GM21447 (cell line): Measurements from ENCODE around the gene CHST12.

Experiments
- ATAC-seq: cut with Tn5 transposase; IDR thresholded peaks from one replicate; pipeline ENCODE4 v1.9.1; 2021; ENCODE audit not compliant: unreplicated experiment

CHST12 gene

DNA sequence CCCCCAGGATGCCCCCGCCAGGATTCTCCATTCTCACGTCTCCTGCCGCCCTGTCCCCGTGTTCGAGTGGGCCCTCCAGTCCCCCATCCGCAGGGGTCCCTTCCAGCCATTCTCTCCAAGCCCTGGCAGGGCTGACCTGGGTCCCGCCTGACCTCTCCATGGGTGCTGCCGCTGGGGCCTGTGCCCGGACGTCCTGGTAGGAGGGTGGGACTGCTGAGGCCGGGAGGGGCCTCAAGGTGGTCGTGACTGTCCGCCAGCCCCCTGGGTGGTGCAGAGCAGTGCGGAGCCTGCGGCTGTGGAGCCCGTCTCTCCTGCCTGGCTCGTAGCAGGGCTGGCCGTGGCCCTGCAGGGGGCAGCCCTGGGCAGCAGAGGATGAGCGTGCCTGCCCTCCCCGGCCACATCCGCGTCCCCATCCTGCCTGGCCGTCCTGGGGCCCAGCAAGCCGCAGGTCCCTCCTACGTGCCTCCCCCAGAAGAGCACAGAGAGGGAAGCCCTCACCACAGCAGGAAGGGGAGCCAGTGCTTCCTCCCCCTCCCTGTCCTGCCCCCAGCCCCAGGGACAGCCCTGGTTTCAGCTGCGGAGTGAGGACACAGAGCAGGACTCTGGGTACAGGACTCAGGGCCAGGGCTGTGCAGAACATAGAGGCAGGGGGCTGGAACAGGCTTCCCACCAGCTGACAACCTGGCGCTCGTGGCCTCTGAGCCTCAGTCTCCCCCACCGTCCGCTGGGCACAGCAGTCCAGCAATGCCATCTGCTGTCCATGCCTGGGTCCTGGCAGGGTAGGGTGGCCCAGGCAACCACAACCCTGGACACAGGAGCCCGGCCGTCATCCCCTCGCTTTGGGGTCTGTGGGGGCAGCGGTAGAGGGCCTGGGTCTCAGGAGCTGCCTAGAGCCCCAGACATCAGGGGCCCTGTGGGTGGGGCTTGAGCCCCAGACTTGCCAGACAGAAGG is 74.3 kb downstream of the CHST12 start:
- ATAC-seq: peak; percentile 78

DNA sequence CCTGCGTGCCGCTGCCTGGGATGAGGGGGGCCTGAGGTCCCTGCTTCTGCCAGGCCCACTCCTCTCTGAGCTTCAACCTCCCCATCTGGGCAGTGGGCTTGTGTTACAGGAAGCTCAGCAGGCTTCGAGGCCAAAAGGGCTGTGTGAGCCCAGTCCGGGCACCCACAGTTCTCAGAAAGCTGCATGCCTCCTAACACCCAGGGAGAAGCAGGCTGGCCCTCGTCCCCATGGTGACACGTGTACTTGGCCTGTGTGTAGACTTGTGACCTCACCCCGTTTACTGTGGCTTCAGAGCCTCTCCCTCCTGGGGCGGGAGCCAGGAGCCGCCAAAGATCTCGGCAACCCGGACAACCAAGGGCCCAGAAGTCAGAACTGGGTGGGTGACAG is 75.0 kb downstream of the CHST12 start:
- no peak for ATAC-seq

DNA sequence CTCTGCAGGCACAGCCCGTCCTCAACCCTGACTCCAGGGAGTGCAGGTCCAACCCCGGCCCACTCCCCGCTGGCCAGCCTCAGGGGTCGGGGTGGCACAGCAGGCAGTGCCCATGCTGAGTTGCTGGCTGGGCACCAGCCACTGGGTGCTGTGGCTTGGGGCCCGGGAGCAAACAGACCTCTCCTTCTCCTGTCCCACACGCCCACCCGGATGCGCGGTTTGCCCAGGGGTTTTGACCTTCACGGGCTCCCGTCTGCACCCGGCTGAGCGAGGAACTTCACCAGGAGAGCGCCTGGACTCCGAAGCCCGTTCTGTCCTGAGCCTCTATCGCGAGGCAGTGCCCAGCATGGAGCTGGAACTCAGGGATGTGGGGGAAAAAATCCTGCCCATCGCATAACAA is 75.4 kb downstream of the CHST12 start:
- no peak for ATAC-seq

DNA sequence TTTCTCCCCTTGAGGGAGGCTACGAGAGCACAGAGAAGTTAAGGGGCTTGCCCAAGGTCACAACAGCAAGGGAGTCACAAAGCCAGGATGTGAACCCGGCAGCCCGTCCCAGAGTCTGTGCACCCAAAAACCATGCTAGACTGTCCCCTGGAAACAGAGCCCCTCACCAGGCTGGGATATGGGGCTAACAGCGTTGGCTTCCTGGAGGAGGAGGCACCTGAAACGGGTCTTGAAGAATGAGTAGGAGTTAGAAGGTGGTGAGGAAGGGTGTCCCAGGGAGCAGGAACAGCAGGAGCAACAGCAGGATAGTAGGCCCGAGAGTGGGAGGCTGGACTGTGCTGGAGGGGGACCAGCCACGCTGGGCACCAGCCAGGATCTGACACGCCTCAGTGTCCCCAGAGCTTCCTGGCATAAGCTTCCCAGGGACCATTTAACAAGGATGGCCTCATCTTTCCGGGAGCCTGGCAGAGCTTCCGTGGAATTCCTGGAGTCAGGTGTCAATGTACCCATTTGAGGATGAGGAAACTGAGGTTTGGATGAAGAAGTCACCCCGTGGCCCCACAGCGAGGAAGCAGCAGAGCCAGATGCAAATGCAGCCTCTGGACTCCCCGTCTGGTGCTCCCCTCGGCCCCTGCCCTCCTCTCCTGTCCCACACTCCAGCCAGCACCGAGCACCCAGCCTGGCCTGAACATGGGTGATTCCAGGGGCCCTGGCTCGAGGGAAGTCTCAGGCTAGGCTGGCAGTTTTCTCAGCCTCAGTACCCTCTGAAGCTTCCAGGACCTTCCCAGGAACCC is 76.1 kb downstream of the CHST12 start:
- no peak for ATAC-seq

DNA sequence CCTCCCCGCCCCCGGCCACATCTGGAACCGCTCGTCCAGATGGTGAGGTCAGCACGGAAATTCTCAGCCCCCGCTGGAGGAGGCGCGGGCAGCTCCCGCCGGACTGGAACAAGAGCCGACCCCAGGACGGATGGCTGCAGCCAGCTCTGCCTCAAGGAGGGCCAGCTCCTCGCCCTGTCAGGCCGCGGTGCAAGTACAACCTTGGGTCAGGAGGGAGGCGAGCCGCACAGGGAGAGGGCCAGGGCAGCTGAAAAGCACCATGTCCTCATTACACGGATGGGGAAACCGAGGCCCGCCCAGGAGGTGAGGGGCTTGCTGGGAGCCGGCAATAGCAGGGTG is 76.6 kb downstream of the CHST12 start:
- ATAC-seq: no peak

DNA sequence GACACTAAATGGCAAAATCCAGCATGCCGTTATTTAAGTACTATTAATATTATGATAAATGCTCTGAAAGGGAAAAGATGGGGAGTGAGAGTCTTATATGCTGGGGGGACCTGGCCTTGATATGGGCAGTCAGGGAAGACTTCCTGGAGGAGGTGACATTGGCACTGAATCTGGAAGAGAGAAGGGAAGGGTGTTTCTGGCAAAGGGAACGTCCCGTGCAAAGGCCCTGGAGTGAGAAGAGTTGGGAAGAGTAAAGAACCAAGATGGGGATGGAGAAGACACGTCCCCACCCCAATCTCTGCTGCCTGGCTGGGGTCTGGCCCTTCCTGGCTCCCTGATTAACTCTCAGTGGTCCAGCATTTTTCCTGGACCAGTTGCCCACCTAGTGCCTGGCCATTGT is 77.8 kb downstream of the CHST12 start:
- ATAC-seq: no peak

DNA sequence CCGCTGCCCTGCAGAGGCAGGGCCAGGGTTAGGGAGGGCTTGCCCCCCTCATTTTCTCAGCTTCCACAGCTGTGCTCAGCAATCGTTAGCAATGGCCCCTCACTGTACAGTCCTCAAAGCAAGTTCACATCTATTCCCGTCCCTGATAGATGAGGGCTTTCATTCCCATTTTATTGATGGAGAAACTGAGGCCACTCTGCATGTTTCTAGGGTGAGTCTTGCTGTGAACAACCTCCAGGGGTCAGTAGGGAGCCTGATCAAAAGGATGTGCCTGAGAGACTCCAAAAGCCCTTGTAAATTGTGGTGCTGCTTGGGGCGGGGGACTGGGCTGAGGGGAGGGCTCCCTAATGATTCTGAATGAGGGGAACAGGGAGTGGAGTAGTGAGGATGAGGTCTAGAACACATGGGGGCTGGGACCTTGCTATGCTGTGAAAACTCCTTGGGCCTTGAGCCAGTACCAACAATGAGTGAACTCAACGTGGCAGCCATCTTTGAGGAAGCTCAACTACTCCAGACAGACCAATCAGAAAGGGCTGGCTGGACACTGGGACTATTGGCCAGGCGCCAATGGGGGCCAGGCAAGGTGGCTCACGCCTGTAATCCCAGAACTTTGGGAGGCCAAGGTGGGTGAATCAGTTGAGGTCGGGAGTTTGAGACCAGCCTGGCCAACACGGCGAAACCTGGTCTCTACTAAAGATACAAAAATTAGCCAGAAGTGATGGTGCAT is 79.5 kb downstream of the CHST12 start:
- no peak for ATAC-seq

DNA sequence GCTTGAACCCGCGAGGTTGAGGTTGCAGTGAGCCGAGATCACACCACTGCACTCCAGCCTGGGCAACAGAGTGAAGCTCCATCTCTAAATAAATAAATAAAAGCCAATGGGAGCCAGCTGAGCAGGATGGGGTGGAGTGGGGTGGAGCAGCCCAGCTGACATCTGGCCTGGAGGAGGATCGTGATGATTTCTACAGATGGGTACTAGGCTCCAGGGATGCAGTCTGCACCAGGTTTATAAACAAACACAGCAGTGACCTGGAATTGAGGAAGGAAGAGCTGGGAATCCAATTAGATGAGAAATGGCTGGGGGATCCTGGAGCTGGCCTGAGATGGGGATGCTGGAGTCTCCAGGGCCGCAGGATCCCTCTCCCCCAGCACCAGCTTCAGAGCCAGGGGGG is 80.1 kb downstream of the CHST12 start:
- ATAC-seq: no peak

DNA sequence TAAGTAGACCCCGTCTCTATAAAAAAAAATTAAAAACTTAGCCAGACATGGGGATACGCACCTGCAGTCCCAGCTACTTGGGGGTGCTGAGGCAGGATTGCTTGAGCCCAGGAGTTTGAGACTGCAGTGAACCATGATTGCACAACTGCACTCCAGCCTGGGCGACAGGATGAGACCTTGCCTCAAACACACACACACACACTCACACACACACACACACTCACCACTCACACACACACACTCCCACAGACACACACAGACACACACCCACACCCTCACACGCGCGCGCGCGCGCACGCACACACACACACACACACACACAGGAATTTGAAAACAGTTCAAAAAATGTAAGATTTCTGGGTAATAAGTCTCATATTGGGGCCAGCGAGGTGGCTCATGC is 81.5 kb downstream of the CHST12 start:
- no peak for ATAC-seq

DNA sequence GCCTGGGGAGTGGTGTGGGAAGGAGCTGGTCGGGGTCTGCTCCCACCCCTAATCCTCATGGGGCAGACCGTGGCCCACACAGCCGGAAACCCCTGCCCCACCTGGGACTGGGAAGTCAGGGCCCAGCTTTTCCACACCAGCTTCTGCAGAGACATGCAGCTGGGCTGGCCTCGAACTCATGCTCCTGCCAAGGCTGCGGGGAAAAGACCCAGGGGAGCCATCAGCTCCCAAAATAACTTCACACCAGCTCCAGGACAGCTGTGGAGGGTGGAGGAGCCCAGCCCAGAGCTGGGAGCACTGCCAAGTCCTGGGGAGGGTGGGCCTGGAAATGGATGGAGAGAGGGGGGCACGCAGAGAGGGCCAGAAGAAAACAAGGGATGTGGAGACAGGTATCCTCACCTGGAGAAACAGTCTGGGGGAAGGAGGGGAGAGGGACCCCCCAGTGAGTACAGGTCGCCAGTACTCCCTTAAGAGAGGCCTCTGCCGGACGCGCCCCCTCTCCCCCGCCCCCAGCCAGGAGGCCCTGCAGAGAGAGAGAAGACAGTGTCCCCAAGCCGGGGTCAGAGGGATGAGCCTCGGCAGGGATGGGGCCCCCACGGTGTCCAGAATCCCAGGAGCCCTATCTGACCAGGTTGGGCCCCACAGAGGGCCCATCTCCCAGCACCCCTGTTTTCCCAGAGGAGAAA is 84.3 kb downstream of the CHST12 start:
- no peak for ATAC-seq

DNA sequence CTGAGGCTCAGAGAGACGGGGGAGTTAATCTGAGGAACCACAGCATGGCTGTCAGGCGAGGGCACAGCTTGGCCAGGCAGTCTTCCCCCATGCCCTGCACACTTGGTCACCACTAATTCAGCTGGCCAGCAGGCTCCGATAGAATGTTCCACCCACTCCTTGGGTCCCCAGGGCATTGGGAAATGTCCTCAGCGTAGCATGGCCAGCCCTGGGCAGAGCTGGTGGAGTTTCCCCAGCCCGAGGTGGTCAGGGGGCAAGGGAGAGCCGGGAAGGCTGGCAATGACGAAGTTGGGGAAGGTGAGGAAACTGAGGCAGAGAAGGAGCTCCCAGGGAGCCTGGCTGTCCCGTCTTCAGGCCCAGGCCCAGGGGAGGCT is 84.8 kb downstream of the CHST12 start:
- ATAC-seq: no peak

DNA sequence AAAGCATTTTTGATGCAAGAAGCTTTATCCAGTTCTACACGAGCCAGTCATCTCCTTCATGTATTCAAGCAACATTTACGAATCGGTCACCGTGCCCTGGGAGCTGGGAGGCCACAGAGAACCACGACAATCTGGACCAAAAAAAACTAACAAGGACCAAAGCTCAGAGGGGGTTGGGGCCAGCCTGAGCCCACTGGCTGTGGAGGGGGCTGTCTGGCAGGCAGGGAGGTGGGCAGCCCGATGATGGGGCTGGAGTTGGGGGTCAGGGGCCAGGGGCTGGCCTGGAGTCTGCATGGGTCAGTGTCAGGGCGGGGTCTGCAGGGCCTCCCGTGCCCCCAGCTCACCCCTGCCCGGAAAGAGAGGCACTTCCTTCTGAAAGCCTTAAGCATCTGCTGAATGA is 85.3 kb downstream of the CHST12 start:
- ATAC-seq: no peak

DNA sequence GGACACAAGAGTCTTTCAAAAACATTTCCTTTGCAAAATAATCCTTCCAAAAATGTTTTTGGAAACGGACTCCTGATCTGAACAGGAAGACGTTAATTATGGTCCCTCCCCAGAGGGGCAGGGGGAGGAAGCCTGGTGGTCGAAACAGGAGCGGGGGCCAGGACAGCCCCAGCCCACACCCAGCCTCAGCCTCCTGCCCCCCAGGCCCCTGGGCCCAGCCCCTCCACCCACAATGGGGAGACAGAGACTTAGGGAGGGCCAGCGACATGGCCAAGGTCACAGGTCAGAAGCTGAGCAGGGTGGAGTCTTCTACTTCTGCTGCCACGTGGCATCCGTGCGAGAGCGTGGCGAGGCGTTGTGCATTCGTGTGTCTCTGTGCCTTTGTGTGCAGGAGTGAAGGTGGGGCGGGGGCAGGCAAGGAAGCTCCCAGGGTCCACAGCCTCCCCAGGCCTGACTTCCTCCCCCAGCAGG is 86.8 kb downstream of the CHST12 start:
- no peak for ATAC-seq

DNA sequence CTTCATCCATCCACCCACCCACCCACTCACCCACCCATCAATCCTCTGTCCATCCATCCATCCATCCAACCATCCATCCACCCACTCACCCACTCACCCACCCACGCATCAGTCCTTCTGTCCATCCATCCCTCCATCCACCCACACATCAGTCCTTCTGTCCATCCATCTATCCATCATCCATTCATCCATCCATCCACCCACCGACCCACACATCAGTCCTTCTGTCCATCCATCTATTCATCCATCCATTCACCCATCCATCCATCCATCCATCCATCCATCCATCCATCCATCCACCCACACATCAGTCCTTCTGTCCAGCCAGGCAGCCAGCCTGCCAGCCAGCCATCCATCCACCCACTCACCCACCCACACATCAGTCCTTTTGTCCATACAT is 88.6 kb downstream of the CHST12 start:
- no peak for ATAC-seq

DNA sequence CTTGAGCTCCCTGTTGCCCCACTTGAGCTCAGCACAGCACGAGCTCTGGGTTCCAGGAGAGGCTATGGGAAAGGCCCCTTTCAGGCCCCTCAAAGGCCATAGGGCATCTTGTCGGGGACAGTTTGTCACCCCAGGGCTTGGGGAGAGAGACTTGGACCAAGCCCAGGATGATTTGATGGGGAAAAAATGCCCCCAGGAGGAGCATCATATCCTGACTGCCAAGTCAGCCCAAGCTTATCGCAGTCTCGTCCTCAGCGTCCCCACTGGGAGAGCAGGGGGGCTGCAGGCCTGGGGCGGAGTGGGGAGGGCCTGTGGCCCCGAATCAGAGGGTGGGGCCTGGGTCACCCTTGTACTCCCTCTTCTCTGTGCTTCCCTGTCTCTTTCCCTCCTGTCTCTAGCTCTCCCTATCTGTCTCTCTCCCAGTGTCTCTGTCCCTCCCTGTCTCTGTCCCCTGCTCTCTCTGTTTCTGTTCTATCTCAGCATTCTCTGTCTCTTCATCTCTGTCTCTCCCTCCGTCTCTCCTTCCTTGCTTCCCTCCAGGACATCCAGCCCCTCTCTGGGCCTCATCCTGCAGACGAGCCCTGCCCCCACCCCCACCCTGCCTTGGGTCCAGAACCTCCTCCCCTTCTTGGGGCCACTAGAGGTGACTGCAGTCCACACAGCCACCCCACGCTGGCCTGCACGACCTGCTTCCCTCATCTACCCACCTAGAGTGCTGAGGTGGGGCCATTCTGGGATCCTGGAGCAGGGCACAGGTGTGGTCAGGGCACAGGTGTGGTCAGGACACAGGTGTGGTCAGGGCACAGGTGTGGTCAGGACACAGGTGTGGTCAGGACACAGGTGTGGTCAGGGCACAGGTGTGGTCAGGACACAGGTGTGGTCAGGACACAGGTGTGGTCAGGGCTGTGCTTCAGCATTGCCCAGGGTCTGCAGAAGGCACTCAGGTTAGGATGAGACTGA is 90.1 kb downstream of the CHST12 start:
- no peak for ATAC-seq

DNA sequence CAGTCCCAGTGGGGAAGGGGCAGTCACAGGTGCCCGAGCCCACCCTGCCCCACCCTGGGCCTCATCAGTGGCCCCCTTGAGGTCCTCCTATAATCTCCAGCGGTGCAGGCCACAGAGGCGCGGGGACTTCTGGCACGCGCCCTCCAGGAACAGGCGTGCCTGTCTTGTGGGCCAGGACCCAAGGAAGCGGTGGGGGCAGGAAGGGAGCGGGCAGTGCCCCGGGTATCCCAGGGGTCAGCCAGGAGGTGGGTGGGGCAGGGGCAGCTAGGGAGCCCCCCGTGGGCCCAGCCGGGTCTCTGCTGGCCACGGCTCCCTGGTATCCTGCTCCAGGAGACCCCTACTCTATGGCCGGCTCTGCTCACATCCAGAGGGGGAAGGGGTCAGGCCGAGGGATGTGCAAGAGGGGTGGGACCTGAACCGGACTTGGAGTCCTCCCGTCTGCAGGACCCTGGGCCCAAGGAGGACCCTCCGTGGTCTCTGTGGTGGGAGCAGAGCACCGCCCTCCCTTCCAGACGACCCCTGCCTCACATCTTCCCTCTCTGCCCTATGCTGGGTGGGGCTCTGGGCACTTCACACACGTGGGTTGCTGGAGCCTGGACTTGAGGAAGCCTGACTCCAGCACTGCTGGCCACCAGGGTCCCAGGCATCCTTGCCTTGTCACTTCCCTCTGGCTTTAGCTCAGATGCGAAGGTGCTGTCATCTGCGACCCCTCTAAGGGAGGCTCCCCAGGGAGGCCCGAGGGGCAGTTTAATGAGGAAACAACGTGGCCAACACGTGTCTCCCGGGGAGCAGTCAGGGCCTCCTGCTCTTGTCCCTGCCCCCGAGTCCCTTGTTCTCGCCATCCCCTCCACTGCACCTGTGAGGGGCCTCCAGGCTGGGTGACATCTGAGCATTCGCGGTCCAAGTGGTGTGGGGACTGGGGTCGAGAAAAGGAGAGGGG is 91.0 kb downstream of the CHST12 start:
- ATAC-seq: no peak

DNA sequence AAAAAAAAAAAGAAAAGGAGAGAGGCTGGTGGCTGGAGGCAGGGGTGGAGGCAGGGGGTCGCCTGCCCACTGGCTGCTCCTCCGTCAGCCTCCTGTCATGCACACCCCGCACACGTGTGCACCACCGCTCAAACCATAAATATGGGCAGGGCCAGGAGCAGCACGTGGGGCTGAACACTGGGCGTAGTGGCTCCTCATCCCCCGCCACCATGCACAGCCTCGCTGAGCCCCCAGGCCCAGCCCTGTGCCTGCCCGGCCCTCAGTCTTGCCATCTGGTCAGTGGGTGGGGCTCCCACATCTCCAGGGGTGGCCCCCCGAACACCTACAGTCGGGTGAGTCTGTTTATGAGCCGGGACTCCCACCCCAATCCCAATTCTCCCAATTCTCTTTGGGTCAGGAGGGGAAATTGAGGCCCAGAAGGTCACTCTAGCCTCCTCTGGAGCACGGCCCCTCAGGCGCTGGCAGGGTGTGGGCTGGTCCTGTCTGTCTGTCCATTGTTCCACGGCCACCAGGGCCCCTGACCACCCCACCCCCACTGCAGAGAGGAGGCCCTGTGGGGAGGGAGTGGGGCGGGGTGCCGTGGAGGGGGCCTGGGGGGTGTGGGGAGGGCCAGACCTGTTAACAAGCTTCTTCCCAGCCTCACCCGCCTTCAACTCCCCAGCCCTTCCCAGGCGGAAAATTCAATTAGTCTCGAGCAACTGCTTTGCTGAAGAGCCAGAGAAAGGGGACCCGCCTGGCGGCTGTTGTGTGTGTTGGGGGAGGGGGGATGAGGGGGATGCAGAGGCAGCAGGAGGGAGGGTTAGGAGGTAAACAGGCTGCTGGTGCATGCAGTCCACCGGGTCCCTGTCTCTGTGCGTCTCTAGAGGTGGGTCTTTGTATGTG is 92.2 kb downstream of the CHST12 start:
- ATAC-seq: no peak

DNA sequence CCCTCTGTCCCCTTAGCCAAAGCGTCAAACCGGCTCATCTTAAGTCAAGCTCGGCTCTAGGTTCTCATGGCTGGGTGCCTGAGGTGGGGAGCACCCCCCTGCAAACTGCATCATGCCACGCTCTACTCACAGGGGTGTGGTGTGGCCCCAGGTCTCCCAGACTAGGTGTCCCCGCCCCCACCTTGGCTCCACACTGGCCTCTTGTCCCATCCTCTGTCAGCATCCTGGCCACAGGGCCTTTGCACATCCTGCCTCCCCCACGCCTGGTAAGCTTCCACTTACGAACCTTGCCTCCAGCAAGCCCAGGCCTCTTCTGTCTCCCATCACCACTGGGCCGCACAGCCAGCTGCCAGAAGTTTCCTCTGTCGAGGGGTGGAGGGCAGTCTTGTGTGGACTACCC is 93.0 kb downstream of the CHST12 start:
- no peak for ATAC-seq
